Neural progenitor cell (in vitro differentiated cells): Measurements from ENCODE around the gene ADRB1. TPM values are rescaled to one million over a fixed set of nuclear protein-coding genes. Genes with fewer than 3 reads are reported as not detected.

Source experiments
- DNase-seq: peaks from one replicate; pipeline ENCODE4 v3.0.0-alpha.2; 2016; ENCODE audit warnings: low spot score
- H2AFZ ChIP-seq: fragments of 200-600 bp; sonication (generic); replicated peaks from 2 replicates; pipeline ENCODE4 v1.6.1; 2016; ENCODE audit warnings: antibody characterized with exemption
- H3F3A ChIP-seq: fragments of 200-600 bp; sonication (generic); 2 replicates; pipeline ENCODE4 v1.6.1; 2016; ENCODE audit warnings: antibody characterized with exemption, low read depth
- H3K27ac ChIP-seq: fragments of 200-600 bp; sonication (generic); 2 replicates; pipeline ENCODE4 v1.5.1; 2016; ENCODE audit warnings: mild to moderate bottlenecking
- H3K27me3 ChIP-seq: fragments of 200-600 bp; sonication (generic); 2 replicates; pipeline ENCODE4 v1.6.1; 2016; ENCODE audit warnings: mild to moderate bottlenecking, moderate library complexity
- H3K36me3 ChIP-seq: fragments of 200-600 bp; sonication (generic); 2 replicates; pipeline ENCODE4 v1.5.1; 2016
- H3K4me1 ChIP-seq: fragments of 200-600 bp; sonication (generic); 2 replicates; pipeline ENCODE4 v1.6.1; 2016; ENCODE audit warnings: mixed run types
- H3K4me2 ChIP-seq: fragments of 200-600 bp; sonication (generic); 2 replicates; pipeline ENCODE4 v1.6.1; 2016
- H3K4me3 ChIP-seq: fragments of 200-600 bp; sonication (generic); 2 replicates; pipeline ENCODE4 v1.5.1; 2016
- H3K79me2 ChIP-seq: fragments of 200-600 bp; sonication (generic); 2 replicates; pipeline ENCODE4 v1.6.1; 2016; ENCODE audit warnings: low read depth
- H3K9ac ChIP-seq: fragments of 200-600 bp; sonication (generic); 2 replicates; pipeline ENCODE4 v1.6.1; 2016
- H3K9me3 ChIP-seq: fragments of 200-600 bp; sonication (generic); 2 replicates; pipeline ENCODE4 v1.5.1; 2016; ENCODE audit warnings: low read depth
- H4K20me1 ChIP-seq: fragments of 200-600 bp; sonication (generic); 2 replicates; pipeline ENCODE4 v1.6.1; 2016; ENCODE audit warnings: low read depth
- H3K27ac Mint-ChIP-seq: 3 replicates; pipeline ENCODE4 v1.8.0; 2021; ENCODE audit warnings: mixed read lengths
- H3K27me3 Mint-ChIP-seq: 2 replicates; pipeline ENCODE4 v1.8.0; 2022; ENCODE audit warnings: low read depth, mild to moderate bottlenecking, inconsistent platforms, moderate library complexity, mixed read lengths; ENCODE audit not compliant: insufficient read depth
- H3K36me3 Mint-ChIP-seq: 3 replicates; pipeline ENCODE4 v1.8.0; 2021; ENCODE audit warnings: mixed read lengths
- H3K4me1 Mint-ChIP-seq: 3 replicates; pipeline ENCODE4 v1.8.0; 2021; ENCODE audit warnings: mixed read lengths
- H3K4me3 Mint-ChIP-seq: 3 replicates; pipeline ENCODE4 v1.8.0; 2021; ENCODE audit warnings: mild to moderate bottlenecking, moderate library complexity, mixed read lengths
- H3K9me3 Mint-ChIP-seq: 3 replicates; pipeline ENCODE4 v1.8.0; 2020; ENCODE audit warnings: mixed read lengths
- EZH2 ChIP-seq: fragments of 200-600 bp; sonication (generic); IDR thresholded peaks from 2 replicates; pipeline ENCODE4 v1.6.1; 2017; ENCODE audit warnings: antibody characterized with exemption, mild to moderate bottlenecking, moderate library complexity
- EZH2phosphoT487 ChIP-seq: fragments of 200-600 bp; sonication (generic); IDR thresholded peaks from 2 replicates; pipeline ENCODE4 v1.6.1; 2017; ENCODE audit warnings: antibody characterized with exemption
- total RNA-seq: library from RNA; depleted of rRNA; stranded (reverse); fragments of >200 nt; gene quantifications from 2 replicates; pipeline ENCODE4 v1.2.3, GENCODE V29; 2015; ENCODE audit warnings: low replicate concordance
- TF ChIP-seq, protein P1 (sequence below): fragments of 200-600 bp; sonication (generic); IDR thresholded peaks from 2 replicates; pipeline ENCODE4 v1.5.1; 2017; ENCODE audit warnings: antibody characterized with exemption, mild to moderate bottlenecking

Gene ADRB1
- total RNA-seq, 1 donor from 2014 or later = not detected

DNA sequence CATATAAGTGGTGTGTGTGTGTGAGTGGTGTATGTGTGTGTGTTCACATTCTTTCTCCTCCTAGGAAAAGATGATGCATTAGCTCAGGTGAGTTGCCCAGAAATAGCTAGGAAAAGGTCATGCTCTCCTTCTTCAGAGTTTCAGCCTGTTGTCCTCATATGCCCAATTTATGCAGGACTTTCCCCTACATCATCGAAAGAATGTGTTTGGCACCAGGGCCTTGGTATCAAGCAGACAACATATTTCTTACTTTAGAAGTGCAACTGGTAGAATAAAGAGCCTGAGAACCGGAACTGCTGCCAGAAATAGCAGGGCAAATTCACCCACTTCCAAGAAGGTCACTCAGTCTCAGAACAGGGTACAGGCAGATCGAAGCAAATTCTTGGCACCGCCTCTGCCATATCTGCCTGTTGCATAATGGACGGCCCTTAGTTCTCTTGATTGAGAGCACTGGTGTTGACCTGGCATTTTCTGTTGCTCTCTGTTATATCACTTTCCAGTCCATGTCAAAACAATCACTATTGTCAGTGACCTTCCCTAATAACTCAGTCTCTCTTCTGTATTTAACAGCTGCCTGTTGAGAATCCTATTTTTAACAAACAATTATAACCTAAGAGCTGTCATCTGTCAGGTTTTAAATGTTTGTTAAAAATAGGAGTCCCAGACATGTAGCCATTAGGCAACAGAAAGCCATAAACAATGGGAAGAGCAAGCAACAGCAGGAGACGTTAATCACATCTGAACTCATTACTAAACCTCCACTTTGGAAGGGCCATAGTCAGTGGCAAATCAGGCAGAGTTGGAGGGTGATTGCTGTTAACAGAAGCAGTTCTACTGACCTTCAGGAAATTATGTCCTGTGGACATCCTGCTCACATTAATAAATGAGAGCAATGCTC is 20.7 kb downstream of the ADRB1 start:
- H3K27me3 ChIP-seq = no peaks in the 10 kb centered on the region
- DNase-seq = no peak
- no peak overlapping the region for H3K27ac ChIP-seq
- H3K9me3 Mint-ChIP-seq = no peaks in the 10 kb centered on the region
- H3K4me3 ChIP-seq = no peak overlapping the region
- no peaks in the 10 kb centered on the region for H3K79me2 ChIP-seq
- H3K4me3 Mint-ChIP-seq = no peak overlapping the region
- H2AFZ ChIP-seq = no peak overlapping the region
- no peak overlapping the region for H3K9ac ChIP-seq
- H3K36me3 Mint-ChIP-seq = no peaks in the 10 kb centered on the region
- peaks cover 14% of the 10 kb centered on the region for H3K4me1 ChIP-seq
- no peak overlapping the region for H3K27ac Mint-ChIP-seq
- peaks cover 14% of the 10 kb centered on the region for H3K4me1 Mint-ChIP-seq
- no peaks in the 10 kb centered on the region for H3K36me3 ChIP-seq
- H3K9me3 ChIP-seq = no peaks in the 10 kb centered on the region
- peaks cover 4% of the 10 kb centered on the region for H3K27me3 Mint-ChIP-seq
- TF ChIP-seq EZH2 = no peak
- H3F3A ChIP-seq = no peaks in the 10 kb centered on the region
- H4K20me1 ChIP-seq = no peaks in the 10 kb centered on the region
- H3K4me2 ChIP-seq = no peak overlapping the region

DNA sequence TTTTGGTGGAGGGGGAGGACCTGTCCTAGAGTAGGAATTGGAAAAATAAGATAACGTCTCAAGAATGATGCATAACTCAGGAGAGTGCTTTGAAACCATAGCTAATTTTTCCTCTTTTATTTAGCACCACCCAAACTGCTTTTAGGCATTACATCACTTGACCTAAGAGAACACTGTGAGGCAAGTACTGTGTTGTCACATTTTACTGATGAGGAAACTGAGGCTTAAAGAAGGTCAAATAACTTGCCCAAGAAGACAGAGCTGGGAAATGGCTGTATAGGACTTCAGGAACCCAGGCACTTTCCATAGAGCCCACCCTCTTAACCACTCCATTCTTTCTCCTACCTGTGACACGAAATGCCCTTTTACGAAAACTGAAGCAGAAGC is 21.4 kb downstream of the ADRB1 start:
- no peak overlapping the region for H3K4me3 Mint-ChIP-seq
- no peaks in the 10 kb centered on the region for H3F3A ChIP-seq
- no peak overlapping the region for H3K9ac ChIP-seq

DNA sequence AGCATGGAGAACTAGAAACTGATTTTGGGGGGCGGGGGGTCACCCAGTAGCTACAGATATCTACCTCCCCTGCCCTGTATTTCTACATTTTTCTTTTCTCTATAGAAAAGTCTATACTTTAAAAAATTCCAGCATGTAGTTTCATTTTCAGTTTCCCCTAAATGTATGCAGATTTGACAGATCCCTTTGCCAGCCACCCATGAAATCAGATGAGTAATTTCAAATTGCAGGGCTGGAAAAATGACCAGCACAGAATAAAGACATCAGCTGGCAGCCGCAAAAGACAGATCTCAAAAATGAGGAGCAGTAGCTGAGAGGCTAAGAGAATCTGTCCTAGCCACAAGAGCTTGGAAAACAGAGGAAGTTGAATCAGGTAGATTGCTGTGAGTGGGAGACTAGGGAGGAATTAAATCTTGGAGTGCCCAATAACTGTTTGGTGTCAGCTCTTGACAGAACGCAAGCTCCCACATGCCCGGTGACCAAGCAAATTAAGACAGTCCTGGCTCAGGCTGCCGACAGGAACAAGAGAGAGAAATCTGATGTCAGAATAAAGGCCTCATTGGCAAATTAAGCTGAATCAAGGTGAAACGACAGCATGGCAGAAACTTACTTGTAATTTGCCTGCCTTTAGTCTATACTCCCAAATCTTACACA is 24.5 kb downstream of the ADRB1 start:
- Histone ChIP-seq H3K9me3 (no peaks in the 10 kb centered on the region), H4K20me1 (no peaks in the 10 kb centered on the region), H3K4me2 (no peak overlapping the region), H3K4me1 (peaks cover 14% of the 10 kb centered on the region), H3K27ac (no peak overlapping the region), H3K36me3 (no peaks in the 10 kb centered on the region), H3K27me3 (no peaks in the 10 kb centered on the region), H3K4me3 (no peak overlapping the region), H2AFZ (peak overlapping the region; percentile 64), H3K79me2 (no peaks in the 10 kb centered on the region), H3K9ac (no peak overlapping the region), H3F3A (no peaks in the 10 kb centered on the region)
- H3K27me3 Mint-ChIP-seq = peaks cover 4% of the 10 kb centered on the region
- TF ChIP-seq EZH2phosphoT487 (no peak), EZH2 (no peak)
- TF ChIP-seq, protein P1, sequence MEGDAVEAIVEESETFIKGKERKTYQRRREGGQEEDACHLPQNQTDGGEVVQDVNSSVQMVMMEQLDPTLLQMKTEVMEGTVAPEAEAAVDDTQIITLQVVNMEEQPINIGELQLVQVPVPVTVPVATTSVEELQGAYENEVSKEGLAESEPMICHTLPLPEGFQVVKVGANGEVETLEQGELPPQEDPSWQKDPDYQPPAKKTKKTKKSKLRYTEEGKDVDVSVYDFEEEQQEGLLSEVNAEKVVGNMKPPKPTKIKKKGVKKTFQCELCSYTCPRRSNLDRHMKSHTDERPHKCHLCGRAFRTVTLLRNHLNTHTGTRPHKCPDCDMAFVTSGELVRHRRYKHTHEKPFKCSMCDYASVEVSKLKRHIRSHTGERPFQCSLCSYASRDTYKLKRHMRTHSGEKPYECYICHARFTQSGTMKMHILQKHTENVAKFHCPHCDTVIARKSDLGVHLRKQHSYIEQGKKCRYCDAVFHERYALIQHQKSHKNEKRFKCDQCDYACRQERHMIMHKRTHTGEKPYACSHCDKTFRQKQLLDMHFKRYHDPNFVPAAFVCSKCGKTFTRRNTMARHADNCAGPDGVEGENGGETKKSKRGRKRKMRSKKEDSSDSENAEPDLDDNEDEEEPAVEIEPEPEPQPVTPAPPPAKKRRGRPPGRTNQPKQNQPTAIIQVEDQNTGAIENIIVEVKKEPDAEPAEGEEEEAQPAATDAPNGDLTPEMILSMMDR = no peak
- no peak overlapping the region for H3K4me3 Mint-ChIP-seq
- peaks cover 16% of the 10 kb centered on the region for H3K4me1 Mint-ChIP-seq
- no peak overlapping the region for H3K27ac Mint-ChIP-seq
- no peaks in the 10 kb centered on the region for H3K9me3 Mint-ChIP-seq
- H3K36me3 Mint-ChIP-seq = no peaks in the 10 kb centered on the region
- no peak for DNase-seq

More for the DNA sequence above, 21.4 kb downstream of the ADRB1 start:
- Histone ChIP-seq H2AFZ (no peak overlapping the region), H3K79me2 (no peaks in the 10 kb centered on the region), H3K9me3 (no peaks in the 10 kb centered on the region), H3K4me1 (peaks cover 14% of the 10 kb centered on the region), H3K4me2 (no peak overlapping the region), H3K4me3 (no peak overlapping the region), H4K20me1 (no peaks in the 10 kb centered on the region), H3K27ac (no peak overlapping the region), H3K36me3 (no peaks in the 10 kb centered on the region), H3K27me3 (no peaks in the 10 kb centered on the region)
- Mint-ChIP-seq H3K36me3 (no peaks in the 10 kb centered on the region), H3K4me1 (peaks cover 14% of the 10 kb centered on the region), H3K9me3 (no peaks in the 10 kb centered on the region), H3K27me3 (peaks cover 4% of the 10 kb centered on the region), H3K27ac (peak overlapping the region; percentile 55)
- no peak for DNase-seq
- TF ChIP-seq EZH2 = no peak
- no peak for TF ChIP-seq EZH2phosphoT487

DNA sequence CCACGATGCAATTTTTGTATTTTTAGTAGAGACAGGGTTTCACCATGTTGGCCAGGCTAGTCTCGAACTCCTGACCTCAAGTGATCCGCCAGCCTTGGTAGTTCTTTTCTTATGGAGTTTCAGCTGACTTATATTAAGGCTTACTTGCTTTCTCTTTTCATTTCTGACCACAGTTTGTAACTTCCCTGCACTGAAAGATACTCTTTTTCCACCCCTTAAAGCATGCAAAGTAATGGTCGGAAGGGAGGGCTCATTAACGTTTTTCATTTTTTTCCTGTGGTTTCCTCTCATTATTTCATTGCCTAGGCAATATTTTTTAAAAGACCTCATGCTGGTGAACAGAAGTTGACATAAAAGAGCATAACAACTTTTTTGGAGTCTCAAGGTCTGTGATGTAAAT is 27.0 kb downstream of the ADRB1 start:
- Histone ChIP-seq H3K27me3 (no peaks in the 10 kb centered on the region), H4K20me1 (no peaks in the 10 kb centered on the region), H2AFZ (no peak overlapping the region), H3K79me2 (no peaks in the 10 kb centered on the region), H3F3A (no peaks in the 10 kb centered on the region), H3K27ac (no peak overlapping the region), H3K4me2 (no peak overlapping the region), H3K9ac (no peak overlapping the region), H3K4me3 (no peak overlapping the region), H3K4me1 (peaks cover 7% of the 10 kb centered on the region), H3K9me3 (no peaks in the 10 kb centered on the region), H3K36me3 (no peaks in the 10 kb centered on the region)
- Mint-ChIP-seq H3K27ac (no peak overlapping the region), H3K9me3 (no peaks in the 10 kb centered on the region), H3K4me3 (no peak overlapping the region), H3K36me3 (no peaks in the 10 kb centered on the region), H3K4me1 (peaks cover 16% of the 10 kb centered on the region), H3K27me3 (peaks cover 6% of the 10 kb centered on the region)
- TF ChIP-seq EZH2phosphoT487 = no peak
- TF ChIP-seq, protein P1 = no peak
- TF ChIP-seq EZH2 = no peak
- DNase-seq = no peak
